GM12875 (cell line): ENCODE results near the gene SEMG2.

Experiments used
- H3K4me3 ChIP-seq: one replicate; pipeline ENCODE4 v1.5.1; 2011; ENCODE audit warnings: low read depth, low read length, control low read depth
- CTCF ChIP-seq: IDR thresholded peaks from 2 replicates; pipeline ENCODE4 v1.5.1; 2011; ENCODE audit warnings: low read depth, mild to moderate bottlenecking, control low read depth, inconsistent platforms, low read length, moderate library complexity, borderline replicate concordance; ENCODE audit not compliant: insufficient read depth

Gene SEMG2

GRCh38 chr20:45251884-45252560, 30.8 kb downstream of the SEMG2 start:
- TF ChIP-seq CTCF: no peak
- H3K4me3 ChIP-seq: no peak overlapping the region

- no peak for TF ChIP-seq CTCF
- no peak overlapping the region for H3K4me3 ChIP-seq
Observed at GRCh38 chr20:45253261-45253660, 32.1 kb downstream of the SEMG2 start.

- no peak within 1 kb of the TSS for H3K4me3 ChIP-seq
- TF ChIP-seq CTCF: no peak
Observed at GRCh38 chr20:45254383-45255262, 33.5 kb downstream of the SEMG2 start, which contains the start of gene SLPI. SLPI (minus strand) TSS chr20:45254564; CDS start chr20:45254543, 21 bp downstream.

- TF ChIP-seq CTCF: no peak
- no peak overlapping the region for H3K4me3 ChIP-seq
Observed at GRCh38 chr20:45257161-45257560, 36.0 kb downstream of the SEMG2 start.

GRCh38 chr20:45257711-45258110, 36.5 kb downstream of the SEMG2 start:
- H3K4me3 ChIP-seq: no peak overlapping the region
- no peak for TF ChIP-seq CTCF

- TF ChIP-seq CTCF: no peak
- no peak overlapping the region for H3K4me3 ChIP-seq
Observed at GRCh38 chr20:45258259-45258658, 37.1 kb downstream of the SEMG2 start.
